ENCODE data around the gene CDK6. TPM values are rescaled to one million over a fixed set of nuclear protein-coding genes. Genes with fewer than 3 reads are reported as not detected.
"Not testable (repeated sequence)": the region's sequence is repeated elsewhere in the genome, so short reads cannot be mapped to it uniquely, and the experiment has no call there.

Gene CDK6
- total RNA-seq: 100 to 1,000 TPM; 310 to 350 (median 347) TPM

GRCh38 chr7:92836489-92836999, at the start of gene CDK6:
Gene CDK6 (minus strand): TSS chr7:92836573. CDS start chr7:92833323, 3,250 bp downstream.
- Mint-ChIP-seq H3K4me3 (peak within 1 kb of the TSS; percentile 98), H3K27me3 (ENCODE audit: low read depth) (peaks cover 9% of the 10 kb centered on the region), H3K9me3 (no peaks in the 10 kb centered on the region), H3K4me1 (ENCODE audit: low read depth) (peaks cover 17% of the 10 kb centered on the region), H3K36me3 (ENCODE audit: insufficient read depth) (peaks cover 26% of the 10 kb centered on the region)
- ATAC-seq (peak; percentile 25 to 28), DNase-seq (peak; percentile 63)

DNA sequence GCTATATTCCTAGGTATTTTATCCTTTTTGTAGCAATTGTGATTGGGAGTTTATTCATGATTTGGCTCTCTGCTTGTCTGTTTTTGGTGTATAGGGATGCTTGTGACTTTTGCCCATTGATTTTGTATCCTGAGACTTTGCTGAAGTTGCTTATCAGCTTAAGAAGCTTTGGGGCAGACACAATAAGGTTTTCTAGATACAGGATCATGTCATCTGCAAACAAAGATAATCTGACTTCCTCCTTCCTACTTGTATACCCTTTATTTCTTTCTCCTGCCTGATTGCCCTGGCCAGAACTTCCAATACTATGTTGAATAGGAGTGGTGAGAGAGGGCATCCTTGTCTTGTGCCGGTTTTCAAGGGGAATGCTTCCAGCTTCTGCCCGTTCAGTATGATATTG, 49.7 kb upstream of the CDK6 start:
- not testable (repeated sequence) for H3K4me3 Mint-ChIP-seq; H3K36me3 Mint-ChIP-seq (ENCODE audit: insufficient read depth); DNase-seq; H3K4me1 Mint-ChIP-seq (ENCODE audit: low read depth); ATAC-seq; H3K27me3 Mint-ChIP-seq (ENCODE audit: low read depth)
- peaks cover 38% of the 10 kb centered on the region for H3K9me3 Mint-ChIP-seq

DNA sequence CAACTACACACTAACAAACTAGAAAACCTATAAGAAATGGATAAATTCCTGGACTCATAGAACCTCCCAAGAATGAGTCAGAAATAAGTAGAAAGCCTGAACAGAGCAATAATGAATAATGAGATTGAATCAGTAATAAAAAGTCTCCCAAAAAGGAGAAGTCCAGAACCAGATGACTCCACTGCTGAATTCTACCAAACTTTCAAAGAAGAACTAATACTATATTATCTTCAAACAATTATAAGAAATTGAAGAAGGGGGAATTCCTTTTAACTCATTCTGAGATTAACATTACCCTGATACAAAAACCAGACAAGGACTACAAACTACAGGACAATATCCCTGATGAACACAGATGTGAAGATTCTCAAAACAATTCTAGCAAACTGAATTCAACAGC, 47.8 kb upstream of the CDK6 start:
- H3K4me1 Mint-ChIP-seq (ENCODE audit: low read depth): peaks cover 9% of the 10 kb centered on the region
- H3K27me3 Mint-ChIP-seq (ENCODE audit: low read depth): no peaks in the 10 kb centered on the region
- DNase-seq (no peak), ATAC-seq (no peak)
- H3K4me3 Mint-ChIP-seq: no peak overlapping the region
- H3K9me3 Mint-ChIP-seq: peaks cover 38% of the 10 kb centered on the region
- H3K36me3 Mint-ChIP-seq (ENCODE audit: insufficient read depth): no peaks in the 10 kb centered on the region

DNA sequence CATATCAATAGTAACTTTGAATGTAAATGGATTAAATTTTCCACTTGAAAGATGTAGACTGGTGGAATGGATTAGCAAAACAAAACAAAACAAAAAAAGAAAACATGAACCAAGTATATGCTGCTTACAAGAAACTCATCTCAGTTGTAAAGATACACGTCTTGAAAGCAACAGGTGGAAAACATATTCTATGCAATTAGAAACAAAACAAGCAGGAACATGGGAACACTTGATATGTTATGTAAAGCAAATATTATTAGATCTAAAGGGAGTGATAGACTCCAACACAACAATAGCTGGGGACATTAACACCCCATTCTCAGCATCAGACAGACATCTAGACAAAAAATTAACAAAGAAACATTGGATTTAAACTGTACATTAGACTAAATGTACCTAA, 46.4 kb upstream of the CDK6 start:
- Mint-ChIP-seq H3K4me3 (no peak overlapping the region), H3K27me3 (ENCODE audit: low read depth) (no peaks in the 10 kb centered on the region), H3K36me3 (ENCODE audit: insufficient read depth) (no peaks in the 10 kb centered on the region), H3K9me3 (peaks cover 34% of the 10 kb centered on the region), H3K4me1 (ENCODE audit: low read depth) (peaks cover 11% of the 10 kb centered on the region)
- DNase-seq: no peak
- no peak for ATAC-seq

DNA sequence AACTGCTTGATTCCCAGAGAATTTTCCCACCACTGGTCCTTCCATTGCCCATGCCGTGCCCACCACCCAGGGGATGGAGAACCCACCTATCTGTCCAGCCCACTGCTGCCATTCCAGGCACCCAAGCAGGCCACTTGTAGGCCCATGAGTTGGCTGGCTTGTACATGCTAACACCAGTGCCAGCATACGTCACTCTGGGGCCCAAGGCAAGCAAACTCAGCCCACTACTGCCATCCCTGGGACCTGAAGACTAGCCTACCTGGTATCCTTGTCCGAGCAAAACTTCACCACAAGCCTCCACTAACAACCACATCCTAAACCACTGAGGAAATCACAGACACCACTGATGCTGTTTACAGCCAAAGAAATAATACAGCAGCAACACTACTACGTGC, 44.7 kb upstream of the CDK6 start:
- no peak for ATAC-seq
- no peaks in the 10 kb centered on the region for H3K27me3 Mint-ChIP-seq (ENCODE audit: low read depth)
- no peak for DNase-seq
- H3K4me1 Mint-ChIP-seq (ENCODE audit: low read depth): peaks cover 27% of the 10 kb centered on the region
- H3K36me3 Mint-ChIP-seq (ENCODE audit: insufficient read depth): no peaks in the 10 kb centered on the region
- no peak overlapping the region for H3K4me3 Mint-ChIP-seq
- peaks cover 22% of the 10 kb centered on the region for H3K9me3 Mint-ChIP-seq

DNA sequence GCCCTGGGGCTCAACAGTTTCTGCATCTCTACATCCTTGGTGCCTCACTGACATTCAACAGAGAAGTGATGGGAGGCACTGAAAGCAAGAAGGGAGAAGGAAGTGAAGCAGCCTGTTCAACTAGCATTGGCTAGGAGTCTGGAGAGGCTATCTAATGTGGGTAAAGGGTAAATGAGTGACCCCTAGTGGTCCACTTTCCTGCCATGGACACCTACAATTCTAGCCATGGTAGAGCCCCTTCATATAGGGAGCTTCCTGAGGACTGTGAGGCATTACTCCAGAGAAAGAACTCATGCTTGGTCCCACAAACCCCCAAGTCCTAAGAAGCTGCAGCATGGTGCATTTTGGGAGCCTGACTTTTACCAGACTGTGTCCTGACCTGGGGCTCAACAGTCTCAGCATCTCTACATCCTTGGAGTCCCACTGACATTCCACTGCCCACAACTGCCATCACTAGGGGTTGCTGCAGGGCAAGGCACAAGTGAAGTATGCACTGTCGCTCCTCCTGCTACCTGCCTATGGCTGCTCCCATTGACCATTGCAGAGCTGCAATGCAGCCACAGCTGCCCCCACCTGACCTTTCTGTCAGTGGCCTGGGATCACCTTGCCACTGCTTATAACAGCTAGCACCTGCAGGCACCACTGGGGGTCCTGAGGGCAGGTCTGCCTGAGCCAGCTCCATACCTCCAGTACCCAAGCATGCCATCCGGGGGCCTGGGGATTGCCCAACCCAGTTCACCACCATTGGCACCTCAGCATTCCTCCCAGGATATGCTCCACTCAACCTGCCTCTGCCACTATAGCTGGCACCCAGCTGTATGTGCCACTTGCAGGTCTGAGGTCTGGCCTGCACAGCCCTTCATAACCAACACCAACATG, 44.1 kb upstream of the CDK6 start:
- Mint-ChIP-seq H3K36me3 (ENCODE audit: insufficient read depth) (no peaks in the 10 kb centered on the region), H3K4me1 (ENCODE audit: low read depth) (peaks cover 29% of the 10 kb centered on the region)

GRCh38 chr7:92877367-92877766, 41.0 kb upstream of the CDK6 start:
- Mint-ChIP-seq H3K9me3 (peaks cover 11% of the 10 kb centered on the region), H3K27me3 (ENCODE audit: low read depth) (no peaks in the 10 kb centered on the region), H3K4me3 (no peak overlapping the region), H3K4me1 (ENCODE audit: low read depth) (peaks cover 35% of the 10 kb centered on the region), H3K36me3 (ENCODE audit: insufficient read depth) (no peaks in the 10 kb centered on the region)
- ATAC-seq (no peak), DNase-seq (no peak)

More for the DNA sequence above, 44.1 kb upstream of the CDK6 start:
- no peaks in the 10 kb centered on the region for H3K27me3 Mint-ChIP-seq (ENCODE audit: low read depth)
- ATAC-seq (peak; percentile 30 to 43), DNase-seq (no peak)
- H3K9me3 Mint-ChIP-seq: peaks cover 22% of the 10 kb centered on the region
- H3K4me3 Mint-ChIP-seq: no peak overlapping the region

DNA sequence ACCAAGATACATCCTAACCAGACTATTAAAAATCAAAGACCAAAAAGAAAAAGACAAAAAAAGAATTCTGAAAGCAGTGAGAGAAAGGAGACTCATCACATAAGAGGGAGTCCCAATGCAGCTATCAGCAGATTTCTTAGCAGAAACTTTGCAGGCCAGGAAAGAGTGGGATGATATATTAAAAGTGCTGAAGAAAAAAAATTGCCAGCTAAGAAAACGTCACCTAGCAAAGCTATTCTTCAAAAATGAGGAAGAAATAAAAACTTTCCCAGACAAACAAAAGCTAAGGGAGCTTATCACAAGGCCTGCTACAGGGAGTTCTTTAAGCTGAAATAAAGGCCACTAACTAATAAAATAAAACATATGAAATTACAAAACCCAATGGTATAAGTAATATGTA, 40.5 kb upstream of the CDK6 start:
- Mint-ChIP-seq H3K9me3 (peaks cover 8% of the 10 kb centered on the region), H3K36me3 (ENCODE audit: insufficient read depth) (no peaks in the 10 kb centered on the region), H3K4me1 (ENCODE audit: low read depth) (peaks cover 35% of the 10 kb centered on the region), H3K4me3 (no peak overlapping the region), H3K27me3 (ENCODE audit: low read depth) (no peaks in the 10 kb centered on the region)
- no peak for DNase-seq
- no peak for ATAC-seq

GRCh38 chr7:92875719-92876118, 39.3 kb upstream of the CDK6 start:
- peak; percentile 65 to 66 for ATAC-seq
- no peak for DNase-seq
- H3K4me3 Mint-ChIP-seq: no peak overlapping the region

DNA sequence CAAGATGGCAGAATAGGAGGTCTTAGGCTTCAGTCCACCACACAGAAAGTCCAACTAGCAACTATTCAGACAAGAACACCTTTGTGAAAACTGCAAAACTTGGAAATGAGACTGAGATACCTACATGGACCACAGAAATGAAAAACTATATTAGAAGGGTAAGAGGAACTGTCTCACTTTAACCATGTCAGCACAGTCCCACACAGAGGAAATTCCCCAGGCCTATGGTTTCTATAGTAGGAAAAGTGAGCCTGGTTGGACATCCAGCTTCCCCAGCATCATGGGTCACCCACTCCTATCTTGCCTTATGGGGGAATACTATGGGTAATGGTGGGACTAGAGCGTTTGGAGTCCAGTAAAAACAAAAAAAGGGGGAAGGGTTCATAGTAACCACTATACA, 38.8 kb upstream of the CDK6 start:
- Mint-ChIP-seq H3K36me3 (ENCODE audit: insufficient read depth) (no peaks in the 10 kb centered on the region), H3K9me3 (no peaks in the 10 kb centered on the region), H3K4me3 (no peak overlapping the region), H3K4me1 (ENCODE audit: low read depth) (peaks cover 28% of the 10 kb centered on the region), H3K27me3 (ENCODE audit: low read depth) (no peaks in the 10 kb centered on the region)
- no peak for DNase-seq
- no peak for ATAC-seq

More at GRCh38 chr7:92875719-92876118, 39.3 kb upstream of the CDK6 start:
- H3K36me3 Mint-ChIP-seq (ENCODE audit: insufficient read depth): no peaks in the 10 kb centered on the region
- H3K4me1 Mint-ChIP-seq (ENCODE audit: low read depth): peaks cover 28% of the 10 kb centered on the region
- H3K9me3 Mint-ChIP-seq: no peaks in the 10 kb centered on the region
- H3K27me3 Mint-ChIP-seq (ENCODE audit: low read depth): no peaks in the 10 kb centered on the region

- DNase-seq: no peak
- peaks cover 26% of the 10 kb centered on the region for H3K4me1 Mint-ChIP-seq (ENCODE audit: low read depth)
- ATAC-seq: no peak
These were observed 38.2 kb upstream of the CDK6 start for GRCh38 chr7:92874567-92874966.

DNA sequence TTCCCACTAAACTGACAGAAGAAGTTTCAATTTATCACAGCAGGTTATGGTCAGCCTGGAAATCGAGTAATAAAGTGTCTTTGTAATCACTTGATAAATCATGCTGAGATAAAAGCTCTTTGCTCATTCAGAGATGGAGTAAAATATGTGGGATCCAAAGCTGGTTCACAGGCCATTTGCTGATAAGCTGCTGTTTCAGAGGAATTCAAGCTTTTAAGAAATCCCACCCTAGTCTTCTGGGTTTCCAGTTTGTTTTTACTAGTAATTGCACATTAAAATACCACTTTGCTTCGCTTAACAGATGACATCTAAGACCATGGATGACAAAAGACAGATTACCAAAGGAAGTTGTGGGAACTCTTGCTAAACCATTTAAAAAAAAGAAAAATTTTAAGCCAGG, 37.4 kb upstream of the CDK6 start:
- DNase-seq (no peak), ATAC-seq (no peak)
- no peaks in the 10 kb centered on the region for H3K27me3 Mint-ChIP-seq (ENCODE audit: low read depth)
- peaks cover 11% of the 10 kb centered on the region for H3K9me3 Mint-ChIP-seq
- peaks cover 26% of the 10 kb centered on the region for H3K4me1 Mint-ChIP-seq (ENCODE audit: low read depth)
- no peaks in the 10 kb centered on the region for H3K36me3 Mint-ChIP-seq (ENCODE audit: insufficient read depth)
- H3K4me3 Mint-ChIP-seq: no peak overlapping the region

More at GRCh38 chr7:92874567-92874966, 38.2 kb upstream of the CDK6 start:
- Mint-ChIP-seq H3K9me3 (peaks cover 3% of the 10 kb centered on the region), H3K4me3 (no peak overlapping the region), H3K27me3 (ENCODE audit: low read depth) (no peaks in the 10 kb centered on the region), H3K36me3 (ENCODE audit: insufficient read depth) (no peaks in the 10 kb centered on the region)

- no peak overlapping the region for H3K4me3 Mint-ChIP-seq
- no peak for ATAC-seq
- H3K27me3 Mint-ChIP-seq (ENCODE audit: low read depth): no peaks in the 10 kb centered on the region
- H3K4me1 Mint-ChIP-seq (ENCODE audit: low read depth): peaks cover 24% of the 10 kb centered on the region
- peaks cover 5% of the 10 kb centered on the region for H3K36me3 Mint-ChIP-seq (ENCODE audit: insufficient read depth)
- no peak for DNase-seq
- peaks cover 19% of the 10 kb centered on the region for H3K9me3 Mint-ChIP-seq
These were observed 36.3 kb upstream of the CDK6 start for GRCh38 chr7:92872701-92873100.

GRCh38 chr7:92868683-92869293, 32.4 kb upstream of the CDK6 start:
- peaks cover 5% of the 10 kb centered on the region for H3K4me1 Mint-ChIP-seq (ENCODE audit: low read depth)
- H3K27me3 Mint-ChIP-seq (ENCODE audit: low read depth): no peaks in the 10 kb centered on the region
- H3K9me3 Mint-ChIP-seq: peaks cover 29% of the 10 kb centered on the region
- ATAC-seq: no peak
- H3K4me3 Mint-ChIP-seq: no peak overlapping the region
- H3K36me3 Mint-ChIP-seq (ENCODE audit: insufficient read depth): peaks cover 5% of the 10 kb centered on the region
- no peak for DNase-seq

- H3K4me1 Mint-ChIP-seq (ENCODE audit: low read depth); H3K27me3 Mint-ChIP-seq (ENCODE audit: low read depth); H3K36me3 Mint-ChIP-seq (ENCODE audit: insufficient read depth); H3K4me3 Mint-ChIP-seq; DNase-seq: not testable (repeated sequence)
- peak; percentile 74 to 87 for ATAC-seq
- peaks cover 22% of the 10 kb centered on the region for H3K9me3 Mint-ChIP-seq
These were observed 27.8 kb upstream of the CDK6 start for GRCh38 chr7:92864169-92864568.

Data from activated T-cell treated with anti-CD3 and anti-CD28 coated beads, Interleukin-2, amount 50 U/mL, for 4 hours (primary cell).